AG09319 (cell line): Measurements from ENCODE around the gene SDF2L1.

Source experiments
- DNase-seq: peaks from one replicate; pipeline ENCODE4 v3.0.0-alpha.2; 2010; ENCODE audit warnings: low read depth; ENCODE audit errors: extremely low read depth
- CTCF ChIP-seq: IDR thresholded peaks from 2 replicates; pipeline ENCODE4 v1.5.1; 2011; ENCODE audit warnings: low read depth, mild to moderate bottlenecking, inconsistent platforms, low read length, moderate library complexity

Gene SDF2L1

GRCh38 chr22:21629255-21630149 lies 12.6 kb upstream of the SDF2L1 start, which contains the start of gene YDJC:
YDJC (minus strand) TSS chr22:21630022; CDS start chr22:21630014, 8 bp downstream.
- peak; percentile 74 for DNase-seq
- TF ChIP-seq CTCF: peak; percentile 46

GRCh38 chr22:21631025-21631424 lies 11.1 kb upstream of the SDF2L1 start:
- DNase-seq: no peak
- no peak for TF ChIP-seq CTCF

GRCh38 chr22:21632237-21632895 lies 9.7 kb upstream of the SDF2L1 start, which contains the start of gene CCDC116:
CCDC116 (plus strand) TSS chr22:21632760; CDS start chr22:21633182, 422 bp downstream.
- no peak for DNase-seq

GRCh38 chr22:21632931-21633330 lies 9.2 kb upstream of the SDF2L1 start:
- no peak for TF ChIP-seq CTCF
- DNase-seq: no peak

More at GRCh38 chr22:21632237-21632895, 9.7 kb upstream of the SDF2L1 start, which contains the start of gene CCDC116:
- TF ChIP-seq CTCF: no peak

- no peak for DNase-seq
- no peak for TF ChIP-seq CTCF
These were observed 8.6 kb upstream of the SDF2L1 start for GRCh38 chr22:21633481-21633880.

GRCh38 chr22:21634081-21634480 lies 8.0 kb upstream of the SDF2L1 start:
- DNase-seq: no peak
- TF ChIP-seq CTCF: no peak

GRCh38 chr22:21634844-21635243 lies 7.3 kb upstream of the SDF2L1 start:
- TF ChIP-seq CTCF: no peak
- no peak for DNase-seq
